HFFc6 (cell line): ENCODE results near the gene CPNE7. TPM values are rescaled to one million over a fixed set of nuclear protein-coding genes. Genes with fewer than 3 reads are reported as not detected.

Experiments used
- DNase-seq: peaks from one replicate; pipeline ENCODE4 v3.0.0-alpha.2; 2018
- H3K27ac Mint-ChIP-seq: 2 replicates; pipeline ENCODE4 v1.8.0; 2020; ENCODE audit warnings: mild to moderate bottlenecking, mixed read lengths
- H3K27me3 Mint-ChIP-seq: 2 replicates; pipeline ENCODE4 v1.8.0; 2021; ENCODE audit warnings: mild to moderate bottlenecking, moderate library complexity, mixed read lengths; ENCODE audit not compliant: insufficient read depth
- H3K36me3 Mint-ChIP-seq: 2 replicates; pipeline ENCODE4 v1.8.0; 2021; ENCODE audit warnings: low read depth, mixed read lengths
- H3K4me1 Mint-ChIP-seq: 2 replicates; pipeline ENCODE4 v1.8.0; 2020; ENCODE audit warnings: low read depth, mixed read lengths
- H3K4me3 Mint-ChIP-seq: 2 replicates; pipeline ENCODE4 v1.8.0; 2020; ENCODE audit warnings: mild to moderate bottlenecking, moderate library complexity, mixed read lengths
- H3K9me3 Mint-ChIP-seq: 2 replicates; pipeline ENCODE4 v1.8.0; 2020; ENCODE audit warnings: mild to moderate bottlenecking, mixed read lengths
- total RNA-seq, 6 experiments: library from RNA; stranded (reverse); fragmentation: NEBNext Ultra II Directional; extraction: Animal tissue kit (Norgen Biotek cat#: 25700); gene quantifications; 2 replicates in 1 of 6; 3 replicates in 5 of 6; pipeline ENCODE4 v1.2.3, GENCODE V29; 2021
- TF ChIP-seq, protein P1 (sequence below): fragments of 200-600 bp; sonication (generic); IDR thresholded peaks from 2 replicates; pipeline ENCODE4 v1.5.0; 2021; ENCODE audit warnings: antibody characterized with exemption, mild to moderate bottlenecking

The CPNE7 gene
- total RNA-seq, 6 experiments from 2014 or later, result 17.6 to 22.2 (median 19.3) TPM

- no peak for DNase-seq
- H3K9me3 Mint-ChIP-seq, result peaks cover 2% of the 10 kb centered on the region
- peaks cover 16% of the 10 kb centered on the region for H3K4me1 Mint-ChIP-seq
- H3K4me3 Mint-ChIP-seq, result no peak overlapping the region
- H3K36me3 Mint-ChIP-seq, result peaks cover 34% of the 10 kb centered on the region
- TF ChIP-seq, protein P1, sequence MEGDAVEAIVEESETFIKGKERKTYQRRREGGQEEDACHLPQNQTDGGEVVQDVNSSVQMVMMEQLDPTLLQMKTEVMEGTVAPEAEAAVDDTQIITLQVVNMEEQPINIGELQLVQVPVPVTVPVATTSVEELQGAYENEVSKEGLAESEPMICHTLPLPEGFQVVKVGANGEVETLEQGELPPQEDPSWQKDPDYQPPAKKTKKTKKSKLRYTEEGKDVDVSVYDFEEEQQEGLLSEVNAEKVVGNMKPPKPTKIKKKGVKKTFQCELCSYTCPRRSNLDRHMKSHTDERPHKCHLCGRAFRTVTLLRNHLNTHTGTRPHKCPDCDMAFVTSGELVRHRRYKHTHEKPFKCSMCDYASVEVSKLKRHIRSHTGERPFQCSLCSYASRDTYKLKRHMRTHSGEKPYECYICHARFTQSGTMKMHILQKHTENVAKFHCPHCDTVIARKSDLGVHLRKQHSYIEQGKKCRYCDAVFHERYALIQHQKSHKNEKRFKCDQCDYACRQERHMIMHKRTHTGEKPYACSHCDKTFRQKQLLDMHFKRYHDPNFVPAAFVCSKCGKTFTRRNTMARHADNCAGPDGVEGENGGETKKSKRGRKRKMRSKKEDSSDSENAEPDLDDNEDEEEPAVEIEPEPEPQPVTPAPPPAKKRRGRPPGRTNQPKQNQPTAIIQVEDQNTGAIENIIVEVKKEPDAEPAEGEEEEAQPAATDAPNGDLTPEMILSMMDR, result no peak
- peaks cover 6% of the 10 kb centered on the region for H3K27me3 Mint-ChIP-seq
- no peak overlapping the region for H3K27ac Mint-ChIP-seq
Measured at GRCh38 chr16:89554343-89554742, 21.2 kb upstream of the CPNE7 start.

GRCh38 chr16:89555265-89555664, 20.3 kb upstream of the CPNE7 start:
- no peak for DNase-seq
- H3K27me3 Mint-ChIP-seq, result peaks cover 16% of the 10 kb centered on the region
- no peak overlapping the region for H3K4me3 Mint-ChIP-seq
- H3K4me1 Mint-ChIP-seq, result peaks cover 23% of the 10 kb centered on the region
- no peak overlapping the region for H3K27ac Mint-ChIP-seq
- H3K36me3 Mint-ChIP-seq, result peaks cover 40% of the 10 kb centered on the region
- H3K9me3 Mint-ChIP-seq, result peaks cover 8% of the 10 kb centered on the region
- TF ChIP-seq, protein P1, result no peak

DNA sequence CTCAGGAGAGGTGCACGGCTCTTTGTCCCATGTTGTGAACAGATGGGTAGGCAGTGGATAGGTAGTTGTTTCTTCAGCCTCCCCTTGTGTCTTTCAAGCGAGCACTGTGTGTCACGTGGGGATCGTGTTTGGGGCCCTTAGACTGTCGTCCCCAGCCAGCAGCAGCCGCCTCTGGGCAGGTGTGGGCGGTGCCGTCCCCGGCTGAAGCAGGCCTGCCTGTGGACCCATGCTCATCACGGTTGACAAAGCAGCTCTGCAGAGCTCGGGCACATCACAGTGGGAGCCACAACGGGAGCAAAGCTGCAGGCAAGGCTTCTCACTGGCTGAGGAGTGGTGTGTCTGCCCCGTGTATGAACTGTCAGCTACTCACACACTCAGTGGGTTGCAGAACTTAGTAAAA, 19.8 kb upstream of the CPNE7 start:
- no peak for DNase-seq
- Mint-ChIP-seq H3K36me3 (peaks cover 40% of the 10 kb centered on the region), H3K27ac (no peak overlapping the region), H3K4me1 (peaks cover 23% of the 10 kb centered on the region), H3K9me3 (peaks cover 8% of the 10 kb centered on the region), H3K27me3 (peaks cover 16% of the 10 kb centered on the region), H3K4me3 (no peak overlapping the region)
- TF ChIP-seq, protein P1, result no peak

DNA sequence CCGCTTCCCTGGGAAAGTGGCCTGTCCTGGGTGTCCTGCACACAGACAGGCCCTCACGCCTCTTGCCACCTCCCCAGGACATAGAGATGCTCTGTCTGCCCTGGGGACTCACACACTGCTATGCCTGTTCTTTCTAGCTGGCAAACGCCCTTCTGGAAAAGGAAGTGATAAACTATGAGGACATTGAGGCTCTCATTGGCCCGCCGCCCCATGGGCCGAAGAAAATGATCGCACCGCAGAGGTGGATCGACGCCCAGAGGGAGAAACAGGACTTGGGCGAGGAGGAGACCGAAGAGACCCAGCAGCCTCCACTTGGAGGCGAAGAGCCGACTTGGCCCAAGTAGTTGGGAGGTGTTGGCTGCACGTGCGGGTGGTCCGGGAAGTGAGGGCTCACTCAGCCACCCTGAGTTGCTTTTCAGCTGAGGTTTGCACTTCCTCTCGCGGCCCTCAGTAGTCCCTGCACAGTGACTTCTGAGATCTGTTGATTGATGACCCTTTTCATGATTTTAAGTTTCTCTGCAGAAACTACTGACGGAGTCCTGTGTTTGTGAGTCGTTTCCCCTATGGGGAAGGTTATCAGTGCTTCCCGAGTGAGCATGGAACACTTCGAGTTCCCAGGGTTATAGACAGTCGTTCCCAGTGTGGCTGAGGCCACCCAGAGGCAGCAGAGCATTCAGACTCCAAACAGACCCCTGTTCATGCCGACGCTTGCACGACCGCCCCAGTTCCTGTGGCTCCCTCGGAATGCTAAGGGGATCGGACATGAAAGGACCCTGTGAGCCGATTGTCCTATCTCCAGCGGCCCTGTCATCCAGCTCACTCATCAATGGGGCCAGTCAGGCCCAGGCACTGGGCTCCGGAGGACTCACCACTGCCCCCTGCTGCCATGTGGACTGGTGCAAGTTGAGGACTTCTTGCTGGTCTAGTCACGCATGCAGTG, 18.5 kb upstream of the CPNE7 start:
- Mint-ChIP-seq H3K9me3 (peaks cover 8% of the 10 kb centered on the region), H3K4me3 (peak overlapping the region; percentile 49; the same call in 1 of the 2 replicates), H3K27ac (peak overlapping the region; percentile 76), H3K36me3 (peaks cover 41% of the 10 kb centered on the region), H3K27me3 (peaks cover 19% of the 10 kb centered on the region), H3K4me1 (peaks cover 28% of the 10 kb centered on the region)
- DNase-seq, result peak; percentile 48
- TF ChIP-seq, protein P1, result peak; percentile 85

- peak overlapping the region; percentile 49; the same call in 1 of the 2 replicates for H3K4me3 Mint-ChIP-seq
- H3K27ac Mint-ChIP-seq, result peak overlapping the region; percentile 76
- peaks cover 43% of the 10 kb centered on the region for H3K36me3 Mint-ChIP-seq
- no peak for DNase-seq
- peaks cover 17% of the 10 kb centered on the region for H3K27me3 Mint-ChIP-seq
- H3K4me1 Mint-ChIP-seq, result peaks cover 37% of the 10 kb centered on the region
- TF ChIP-seq, protein P1, result peak; percentile 16
- H3K9me3 Mint-ChIP-seq, result peaks cover 8% of the 10 kb centered on the region
Measured at GRCh38 chr16:89557690-89558490, 17.7 kb upstream of the CPNE7 start.
